ENCODE measurements around the gene LRP2.
"Not testable (repeated sequence)": the region's sequence is repeated elsewhere in the genome, so short reads cannot be mapped to it uniquely, and the experiment has no call there.

GRCh38 chr2:169308349-169308748 lies 54.0 kb downstream of the LRP2 start:
- not testable (repeated sequence) for TF ChIP-seq POLR2A (IDR thresholded peaks at IDR 0.05; ENCODE audit: low read depth, low read length); CTCF (conservative IDR thresholded peaks at IDR 0.05; ENCODE audit: low read depth, low read length); BHLHE40 (IDR thresholded peaks at IDR 0.05; ENCODE audit: low read depth, low read length); MAZ (IDR thresholded peaks at IDR 0.05; ENCODE audit: borderline replicate concordance, low read depth, low read length); RFX5 (IDR thresholded peaks at IDR 0.05; ENCODE audit: low read depth, low read length); FOS (IDR thresholded peaks at IDR 0.05; ENCODE audit: low read depth, low read length)
